NCI-H2029 (cell line): ENCODE results near the gene EXOG.
"Not testable (repeated sequence)": the region's sequence is repeated elsewhere in the genome, so short reads cannot be mapped to it uniquely, and the experiment has no call there.

Experiments used
- DNase-seq: peaks from one replicate; lab custom pipeline; 2025; lab: John Stamatoyannopoulos, UW

EXOG gene

GRCh38 chr3:38563886-38564270, 67.7 kb downstream of the EXOG start:
- DNase-seq, result no peak

GRCh38 chr3:38564631-38565338, 68.6 kb downstream of the EXOG start:
- no peak for DNase-seq

- no peak for DNase-seq
Measured at GRCh38 chr3:38565339-38566214, 69.4 kb downstream of the EXOG start.

- no peak for DNase-seq
Measured at GRCh38 chr3:38566215-38566528, 70.0 kb downstream of the EXOG start.

GRCh38 chr3:38566794-38567193, 70.7 kb downstream of the EXOG start:
- DNase-seq, result not testable (repeated sequence)

GRCh38 chr3:38567498-38567897, 71.4 kb downstream of the EXOG start:
- DNase-seq, result no peak

- DNase-seq, result no peak
Measured at GRCh38 chr3:38573111-38573510, 77.0 kb downstream of the EXOG start.

GRCh38 chr3:38573556-38573955, 77.4 kb downstream of the EXOG start:
- DNase-seq, result no peak

- no peak for DNase-seq
Measured at GRCh38 chr3:38574411-38575278, 78.5 kb downstream of the EXOG start.

GRCh38 chr3:38575279-38575843, 79.2 kb downstream of the EXOG start:
- DNase-seq, result no peak
